HG03521 (cell line): ENCODE results near the gene UBFD1.
"Not testable (repeated sequence)": the region's sequence is repeated elsewhere in the genome, so short reads cannot be mapped to it uniquely, and the experiment has no call there.

Experiments
- ATAC-seq: cut with Tn5 transposase; IDR thresholded peaks from one replicate; pipeline ENCODE4 v1.9.1; 2021; ENCODE audit warnings: mild to moderate bottlenecking, moderate library complexity; ENCODE audit not compliant: unreplicated experiment

UBFD1 gene

GRCh38 chr16:23595951-23596720 lies 38.6 kb downstream of the UBFD1 start, which contains the start of gene NDUFAB1:
Gene NDUFAB1 (minus strand): TSS chr16:23596316. CDS start chr16:23596290, 26 bp downstream.
- ATAC-seq, result peak; percentile 92

- ATAC-seq, result no peak
Measured at GRCh38 chr16:23597003-23597756, 39.7 kb downstream of the UBFD1 start.

- ATAC-seq, result no peak
Measured at GRCh38 chr16:23607726-23608125, 50.2 kb downstream of the UBFD1 start.

- ATAC-seq, result no peak
Measured at GRCh38 chr16:23608194-23608593, 50.7 kb downstream of the UBFD1 start.

GRCh38 chr16:23609929-23610328 lies 52.4 kb downstream of the UBFD1 start:
- ATAC-seq, result no peak

- not testable (repeated sequence) for ATAC-seq
Measured at GRCh38 chr16:23610905-23611304, 53.4 kb downstream of the UBFD1 start.

- ATAC-seq, result no peak
Measured at GRCh38 chr16:23611936-23612335, 54.4 kb downstream of the UBFD1 start.

GRCh38 chr16:23615805-23616204 lies 58.3 kb downstream of the UBFD1 start:
- ATAC-seq, result no peak
